ENCODE results near the gene SLC25A11. TPM values are rescaled to one million over a fixed set of nuclear protein-coding genes. Genes with fewer than 3 reads are reported as not detected.

Gene SLC25A11
- total and polyA plus RNA-seq, 2 experiments from 2014 or later, result 59.5 to 78.7 TPM

DNA sequence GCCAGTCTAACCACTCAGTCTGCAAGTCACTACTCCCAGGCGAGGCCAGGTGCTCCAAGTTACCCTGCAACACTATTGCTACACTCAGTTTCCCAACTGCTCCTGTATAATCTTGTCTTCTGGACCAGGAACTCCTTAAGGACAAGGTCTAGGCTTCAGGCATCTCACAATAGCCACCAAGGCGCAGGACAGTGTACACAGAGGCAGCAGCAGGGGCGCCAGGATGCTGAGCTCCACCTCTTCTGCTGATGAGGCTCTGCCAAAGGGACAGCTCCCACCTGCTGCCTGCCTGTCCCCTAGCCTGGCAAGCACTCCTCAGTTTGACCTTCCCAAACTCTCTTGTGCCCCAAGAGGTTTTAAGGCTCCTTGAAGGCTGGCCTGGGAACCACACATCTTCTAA, 3.4 kb downstream of the SLC25A11 start:
- Histone ChIP-seq H3K9me3 (ENCODE audit: low read depth) (no peaks in the 10 kb centered on the region), H3K4me2 (no peak overlapping the region), H2AFZ (no peak overlapping the region), H3K79me2 (peaks cover 30% of the 10 kb centered on the region), H3K4me1 (ENCODE audit: insufficient read depth) (peaks cover 17% of the 10 kb centered on the region), H3K4me3 (no peak overlapping the region), H3K27ac (no peak overlapping the region), H3K36me3 (replicated peaks; ENCODE audit: insufficient read depth, low read depth) (no peaks in the 10 kb centered on the region), H3K27me3 (no peaks in the 10 kb centered on the region), H3K9me2 (replicated peaks; ENCODE audit: insufficient read depth) (no peaks in the 10 kb centered on the region), H4K20me1 (ENCODE audit: insufficient read depth, poor library complexity, severe bottlenecking) (no peaks in the 10 kb centered on the region)
- 100% methylated on average over 3 of the region's 3 CpGs for WGBS (ENCODE audit: low lambda C conversion rate, missing lambda C conversion rate)
- TF ChIP-seq EZH2 (IDR thresholded peaks at IDR 0.05; ENCODE audit: borderline replicate concordance) (no peak), EZH2phosphoT487 (IDR thresholded peaks at IDR 0.05; ENCODE audit: low read depth, severe bottlenecking, unreplicated experiment) (no peak)
- TF ChIP-seq, protein P1, sequence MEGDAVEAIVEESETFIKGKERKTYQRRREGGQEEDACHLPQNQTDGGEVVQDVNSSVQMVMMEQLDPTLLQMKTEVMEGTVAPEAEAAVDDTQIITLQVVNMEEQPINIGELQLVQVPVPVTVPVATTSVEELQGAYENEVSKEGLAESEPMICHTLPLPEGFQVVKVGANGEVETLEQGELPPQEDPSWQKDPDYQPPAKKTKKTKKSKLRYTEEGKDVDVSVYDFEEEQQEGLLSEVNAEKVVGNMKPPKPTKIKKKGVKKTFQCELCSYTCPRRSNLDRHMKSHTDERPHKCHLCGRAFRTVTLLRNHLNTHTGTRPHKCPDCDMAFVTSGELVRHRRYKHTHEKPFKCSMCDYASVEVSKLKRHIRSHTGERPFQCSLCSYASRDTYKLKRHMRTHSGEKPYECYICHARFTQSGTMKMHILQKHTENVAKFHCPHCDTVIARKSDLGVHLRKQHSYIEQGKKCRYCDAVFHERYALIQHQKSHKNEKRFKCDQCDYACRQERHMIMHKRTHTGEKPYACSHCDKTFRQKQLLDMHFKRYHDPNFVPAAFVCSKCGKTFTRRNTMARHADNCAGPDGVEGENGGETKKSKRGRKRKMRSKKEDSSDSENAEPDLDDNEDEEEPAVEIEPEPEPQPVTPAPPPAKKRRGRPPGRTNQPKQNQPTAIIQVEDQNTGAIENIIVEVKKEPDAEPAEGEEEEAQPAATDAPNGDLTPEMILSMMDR (IDR thresholded peaks at IDR 0.05; ENCODE audit: poor library complexity), result no peak
- DNase-seq (ENCODE audit: low spot score), result no peak

- Histone ChIP-seq H3K4me2 (no peak overlapping the region), H4K20me1 (ENCODE audit: insufficient read depth, poor library complexity, severe bottlenecking) (no peaks in the 10 kb centered on the region), H3K4me3 (no peak overlapping the region), H3K79me2 (peaks cover 22% of the 10 kb centered on the region), H3K36me3 (replicated peaks; ENCODE audit: insufficient read depth, low read depth) (no peaks in the 10 kb centered on the region), H3K9me3 (ENCODE audit: low read depth) (no peaks in the 10 kb centered on the region), H2AFZ (no peak overlapping the region), H3K9me2 (replicated peaks; ENCODE audit: insufficient read depth) (no peaks in the 10 kb centered on the region), H3K27ac (no peak overlapping the region), H3K4me1 (ENCODE audit: insufficient read depth) (peaks cover 12% of the 10 kb centered on the region), H3K27me3 (no peaks in the 10 kb centered on the region)
- DNase-seq (ENCODE audit: low spot score), result no peak
- TF ChIP-seq EZH2phosphoT487 (IDR thresholded peaks at IDR 0.05; ENCODE audit: low read depth, severe bottlenecking, unreplicated experiment) (no peak), EZH2 (IDR thresholded peaks at IDR 0.05; ENCODE audit: borderline replicate concordance) (no peak)
- TF ChIP-seq, protein P1 (IDR thresholded peaks at IDR 0.05; ENCODE audit: poor library complexity), result no peak
Measured at GRCh38 chr17:4935650-4936049, 4.2 kb downstream of the SLC25A11 start.

DNA sequence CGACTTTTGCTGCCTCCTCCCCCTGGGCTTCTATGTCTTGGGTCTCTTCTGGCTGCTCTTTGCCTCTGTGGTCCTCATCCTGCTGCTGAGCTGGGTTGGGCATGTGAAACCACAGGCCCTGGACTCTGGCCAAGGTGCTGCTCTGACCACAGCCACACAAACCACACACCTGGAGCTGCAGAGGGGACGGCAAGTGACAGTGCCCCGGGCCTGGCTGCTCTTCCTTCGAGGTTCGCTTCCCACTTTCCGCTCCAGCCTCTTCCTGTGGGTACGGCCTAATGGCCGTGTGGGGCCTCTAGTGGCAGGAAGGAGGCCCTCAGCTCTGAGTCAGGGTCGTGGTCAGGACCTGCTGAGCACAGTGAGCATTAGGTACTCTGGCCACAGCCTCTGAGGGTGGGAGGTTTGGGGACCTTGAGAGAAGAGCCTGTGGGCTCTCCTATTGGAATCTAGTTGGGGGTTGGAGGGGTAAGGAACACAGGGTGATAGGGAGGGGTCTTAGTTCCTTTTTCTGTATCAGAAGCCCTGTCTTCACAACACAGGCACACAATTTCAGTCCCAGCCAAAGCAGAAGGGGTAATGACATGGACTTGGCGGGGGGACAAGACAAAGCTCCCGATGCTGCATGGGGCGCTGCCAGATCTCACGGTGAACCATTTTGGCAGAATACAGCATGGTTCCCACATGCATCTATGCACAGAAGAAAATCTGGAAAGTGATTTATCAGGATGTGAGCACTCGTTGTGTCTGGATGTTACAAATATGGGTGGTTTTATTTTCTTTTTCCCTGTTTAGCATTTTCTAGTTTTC, 5.5 kb downstream of the SLC25A11 start:
- no peaks in the 10 kb centered on the region for H3K36me3 ChIP-seq (replicated peaks; ENCODE audit: insufficient read depth, low read depth)
- H3K4me2 ChIP-seq, result no peak overlapping the region
- no peaks in the 10 kb centered on the region for H3K27me3 ChIP-seq
- H3K9me3 ChIP-seq (ENCODE audit: low read depth), result no peaks in the 10 kb centered on the region
- WGBS (ENCODE audit: low lambda C conversion rate, missing lambda C conversion rate), result 55% methylated on average over 14 of the region's 14 CpGs
- peak; percentile 34 for DNase-seq (ENCODE audit: low spot score)
- H3K27ac ChIP-seq, result no peak overlapping the region
- no peak overlapping the region for H2AFZ ChIP-seq
- H3K4me3 ChIP-seq, result no peak overlapping the region
- peaks cover 12% of the 10 kb centered on the region for H3K4me1 ChIP-seq (ENCODE audit: insufficient read depth)
- H4K20me1 ChIP-seq (ENCODE audit: insufficient read depth, poor library complexity, severe bottlenecking), result no peaks in the 10 kb centered on the region
- no peaks in the 10 kb centered on the region for H3K9me2 ChIP-seq (replicated peaks; ENCODE audit: insufficient read depth)
- TF ChIP-seq EZH2phosphoT487 (IDR thresholded peaks at IDR 0.05; ENCODE audit: low read depth, severe bottlenecking, unreplicated experiment), result no peak
- TF ChIP-seq, protein P1 (IDR thresholded peaks at IDR 0.05; ENCODE audit: poor library complexity), result peak; percentile 17
- H3K79me2 ChIP-seq, result peaks cover 22% of the 10 kb centered on the region
